C4-2B (cell line): ENCODE results near the gene RNF144A.
"Not testable (repeated sequence)": the region's sequence is repeated elsewhere in the genome, so short reads cannot be mapped to it uniquely, and the experiment has no call there.

Experiments used
- H3K27ac ChIP-seq: fragments of 450-650 bp; 2 replicates; pipeline ENCODE4 v1.5.1; 2017
- ZFX ChIP-seq: fragments of 450-650 bp; IDR thresholded peaks from 2 replicates; pipeline ENCODE4 v1.6.1; 2017
- TF ChIP-seq, protein P1 (sequence below): fragments of 450-650 bp; conservative IDR thresholded peaks from 2 replicates; pipeline ENCODE4 v1.5.1; 2017; ENCODE audit warnings: mild to moderate bottlenecking

RNF144A gene

DNA sequence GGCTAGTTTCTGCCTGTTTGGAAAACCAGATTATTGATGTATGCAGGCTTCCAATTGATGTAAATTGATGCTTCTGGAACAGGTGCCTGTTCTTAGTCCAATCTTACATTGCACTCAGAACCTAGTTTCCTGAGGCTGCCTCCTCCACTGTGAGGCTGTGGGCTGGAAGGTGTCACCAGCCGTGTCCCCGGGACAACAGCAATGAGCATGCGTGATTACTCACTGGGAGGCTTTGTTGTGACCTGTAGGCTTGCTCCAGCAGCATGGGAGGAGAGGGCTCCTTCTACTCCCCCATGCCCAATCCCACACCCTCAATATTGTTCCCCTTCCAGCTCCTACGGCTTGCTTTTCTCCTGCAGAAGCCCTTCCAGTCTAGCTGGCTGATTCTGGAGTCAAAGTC lies 28.5 kb upstream of the RNF144A start:
- TF ChIP-seq ZFX, result no peak
- TF ChIP-seq, protein P1, sequence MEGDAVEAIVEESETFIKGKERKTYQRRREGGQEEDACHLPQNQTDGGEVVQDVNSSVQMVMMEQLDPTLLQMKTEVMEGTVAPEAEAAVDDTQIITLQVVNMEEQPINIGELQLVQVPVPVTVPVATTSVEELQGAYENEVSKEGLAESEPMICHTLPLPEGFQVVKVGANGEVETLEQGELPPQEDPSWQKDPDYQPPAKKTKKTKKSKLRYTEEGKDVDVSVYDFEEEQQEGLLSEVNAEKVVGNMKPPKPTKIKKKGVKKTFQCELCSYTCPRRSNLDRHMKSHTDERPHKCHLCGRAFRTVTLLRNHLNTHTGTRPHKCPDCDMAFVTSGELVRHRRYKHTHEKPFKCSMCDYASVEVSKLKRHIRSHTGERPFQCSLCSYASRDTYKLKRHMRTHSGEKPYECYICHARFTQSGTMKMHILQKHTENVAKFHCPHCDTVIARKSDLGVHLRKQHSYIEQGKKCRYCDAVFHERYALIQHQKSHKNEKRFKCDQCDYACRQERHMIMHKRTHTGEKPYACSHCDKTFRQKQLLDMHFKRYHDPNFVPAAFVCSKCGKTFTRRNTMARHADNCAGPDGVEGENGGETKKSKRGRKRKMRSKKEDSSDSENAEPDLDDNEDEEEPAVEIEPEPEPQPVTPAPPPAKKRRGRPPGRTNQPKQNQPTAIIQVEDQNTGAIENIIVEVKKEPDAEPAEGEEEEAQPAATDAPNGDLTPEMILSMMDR, result no peak
- H3K27ac ChIP-seq, result no peak overlapping the region

DNA sequence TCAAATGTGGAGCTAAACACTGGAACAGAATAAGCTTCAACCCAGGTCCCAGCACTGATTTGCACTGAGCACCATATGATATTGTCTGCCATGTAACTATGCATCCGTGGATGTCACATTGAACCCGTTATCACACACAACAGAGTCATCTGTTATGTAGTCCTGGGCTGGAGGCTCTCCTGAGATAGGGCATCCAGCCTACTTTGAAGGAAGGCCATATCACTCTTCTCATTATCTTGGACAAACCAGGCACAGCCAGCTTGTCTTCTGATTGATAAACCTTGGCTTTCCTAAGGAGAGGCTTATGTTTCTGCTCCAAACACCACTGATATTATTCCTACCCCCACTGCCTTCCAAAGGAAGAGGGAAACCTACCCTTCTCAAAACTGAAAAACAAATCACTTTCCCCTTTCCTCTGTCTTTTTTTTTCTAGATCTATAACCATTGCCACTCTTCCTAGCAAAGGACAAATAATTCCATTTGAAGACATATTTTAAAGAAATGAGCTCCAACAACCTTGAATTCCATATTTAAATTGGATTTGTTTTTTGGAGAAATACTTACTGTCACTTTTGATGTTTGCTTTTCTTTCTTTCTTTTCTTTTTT lies 23.2 kb upstream of the RNF144A start:
- H3K27ac ChIP-seq, result no peak overlapping the region
- no peak for TF ChIP-seq ZFX
- TF ChIP-seq, protein P1, result no peak

DNA sequence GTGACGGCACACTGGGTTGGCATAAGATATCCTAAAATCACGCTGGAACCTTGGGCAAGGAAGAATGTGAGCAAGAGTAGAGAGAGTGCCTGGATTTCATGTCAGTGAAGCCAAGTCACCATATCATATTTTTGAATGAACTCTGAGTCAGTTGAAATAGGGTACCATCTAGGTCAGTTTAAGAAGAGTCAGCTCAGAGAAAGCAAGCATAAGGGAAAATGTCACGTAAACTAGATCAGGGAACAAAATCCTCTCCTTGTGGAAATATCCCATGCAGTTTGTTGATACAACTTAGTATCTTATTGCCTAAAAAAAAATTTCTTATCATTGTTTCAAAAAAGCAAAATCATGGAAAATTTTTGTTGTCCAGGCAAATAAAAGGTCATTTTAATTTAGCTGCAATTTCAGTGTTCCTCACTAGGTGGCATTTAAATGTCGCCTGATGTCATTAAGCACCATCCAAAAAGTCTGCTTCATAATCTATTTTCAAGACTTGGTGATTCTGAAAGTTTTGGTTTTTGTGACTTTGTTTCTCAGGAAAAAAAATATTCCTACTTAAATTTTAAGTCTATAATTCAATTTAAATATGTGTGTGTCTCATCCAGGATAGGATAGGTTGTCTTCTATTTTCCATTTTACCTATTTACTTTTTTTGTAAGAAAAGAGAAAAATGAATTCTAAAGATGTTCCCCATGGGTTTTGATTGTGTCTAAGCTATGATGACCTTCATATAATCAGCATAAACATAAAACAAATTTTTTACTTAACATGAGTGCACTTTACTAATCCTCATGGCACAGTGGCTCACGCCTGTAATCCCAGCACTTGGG lies 20.1 kb upstream of the RNF144A start:
- no peak overlapping the region for H3K27ac ChIP-seq
- TF ChIP-seq ZFX, result no peak
- TF ChIP-seq, protein P1, result peak; percentile 81

DNA sequence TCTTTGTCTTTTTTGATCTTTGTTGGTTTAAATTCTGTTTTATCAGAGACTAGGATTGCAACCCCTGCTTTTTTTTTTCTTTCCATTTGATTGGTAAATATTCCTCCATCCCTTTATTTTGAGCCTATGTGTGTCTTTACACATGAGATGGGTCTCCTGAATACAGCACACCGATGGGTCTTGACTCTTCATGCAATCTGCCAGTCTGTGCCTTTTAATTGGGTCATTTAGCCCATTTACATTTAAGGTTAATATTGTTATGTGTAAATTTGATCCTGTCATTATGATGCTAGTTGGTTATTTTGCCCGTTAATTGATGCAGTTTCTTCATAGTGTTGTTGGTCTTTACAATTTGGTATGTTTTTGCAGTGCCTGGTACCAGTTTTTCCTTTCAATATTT lies 14.6 kb upstream of the RNF144A start:
- H3K27ac ChIP-seq, result not testable (repeated sequence)

DNA sequence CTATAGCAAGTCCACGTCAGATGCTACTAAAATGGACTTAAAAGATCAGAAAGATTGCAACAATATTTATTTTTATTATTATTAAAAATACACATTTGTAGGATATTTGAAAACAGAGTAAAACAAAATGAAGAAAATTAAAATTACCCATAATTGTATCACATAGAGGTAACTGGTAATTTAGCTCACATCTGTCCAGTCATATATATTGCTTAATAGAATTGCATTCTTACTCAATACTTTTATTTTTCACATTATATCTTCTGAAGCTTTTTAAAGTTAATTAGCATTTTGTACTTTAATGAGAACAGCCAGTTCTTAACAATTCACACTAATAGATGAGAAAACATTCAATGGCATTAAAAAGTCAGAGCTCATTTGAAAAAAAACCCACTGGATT lies 11.5 kb upstream of the RNF144A start:
- no peak overlapping the region for H3K27ac ChIP-seq
- no peak for TF ChIP-seq ZFX
- TF ChIP-seq, protein P1, result no peak

DNA sequence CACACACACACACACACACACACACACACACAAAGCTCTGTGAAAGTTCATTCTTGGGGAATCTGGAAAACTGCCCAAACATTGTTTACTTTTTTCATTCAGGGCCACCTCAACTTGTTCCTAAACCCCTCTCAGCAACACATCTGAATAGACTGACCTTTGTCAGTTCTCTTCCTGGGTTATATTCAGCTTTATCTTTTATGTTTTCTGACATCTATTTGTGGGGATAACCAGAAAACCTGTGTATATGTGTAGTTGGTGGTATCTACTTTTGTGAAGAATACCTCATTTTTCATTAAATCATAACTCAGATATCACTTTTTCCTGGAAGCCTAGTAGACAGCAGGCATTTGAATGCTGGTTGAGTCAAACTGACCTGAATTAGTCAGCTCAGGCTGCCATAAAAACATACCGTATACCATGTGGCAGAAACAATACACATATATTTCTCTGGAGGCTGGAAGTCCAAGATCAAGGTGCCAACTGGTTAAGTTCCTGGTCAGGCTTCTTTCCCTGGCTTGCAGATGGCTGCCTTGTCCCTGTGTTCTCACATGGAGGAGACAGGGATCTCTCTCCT lies 11.0 kb upstream of the RNF144A start:
- TF ChIP-seq, protein P1, result no peak
- TF ChIP-seq ZFX, result no peak

DNA sequence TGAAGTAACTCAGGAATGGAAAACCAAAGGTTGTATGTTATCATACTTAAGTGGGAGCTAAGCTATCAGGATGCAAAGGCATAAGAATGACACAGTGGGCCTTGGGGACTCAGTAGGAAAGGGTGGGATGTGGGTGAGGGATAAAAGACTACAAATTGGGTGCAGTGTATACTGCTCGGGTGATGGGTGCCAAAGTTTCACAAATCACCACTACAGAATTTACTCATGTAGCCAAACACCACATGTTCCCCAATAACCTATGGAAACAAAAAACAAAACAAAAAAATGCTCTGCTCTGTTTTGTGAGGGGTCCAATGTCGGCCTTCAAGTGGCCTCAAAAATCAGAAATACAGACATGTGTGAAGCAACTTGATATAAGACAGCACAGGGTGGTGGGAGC lies 8.9 kb upstream of the RNF144A start:
- H3K27ac ChIP-seq, result no peak overlapping the region
- TF ChIP-seq ZFX, result no peak
- TF ChIP-seq, protein P1, result no peak

More for the DNA sequence above, 11.0 kb upstream of the RNF144A start:
- no peak overlapping the region for H3K27ac ChIP-seq
